Breast epithelium (tissue), 3 donors: ENCODE measurements around the gene MBP.

Source experiments
- POLR2A ChIP-seq: fragments of 450-650 bp; IDR thresholded peaks from one replicate; pipeline ENCODE4 v1.6.1; 2016; ENCODE audit warnings: antibody characterized with exemption, mild to moderate bottlenecking, moderate library complexity
- POLR2AphosphoS5 ChIP-seq, 3 donors: sonication (generic); formaldehyde crosslinking; IDR thresholded peaks; one replicate each; pipeline ENCODE4 v1.6.1; 2017; ENCODE audit warnings: antibody characterized with exemption in 3 of 3
- TF ChIP-seq, protein P1 (sequence below), 3 donors: fragments of 450-650 bp; IDR thresholded peaks; one replicate each; pipeline ENCODE4 v1.5.1; 2016 to 2017; ENCODE audit warnings: antibody characterized with exemption in 3 of 3, mild to moderate bottlenecking in 3 of 3, moderate library complexity in 3 of 3

DNA sequence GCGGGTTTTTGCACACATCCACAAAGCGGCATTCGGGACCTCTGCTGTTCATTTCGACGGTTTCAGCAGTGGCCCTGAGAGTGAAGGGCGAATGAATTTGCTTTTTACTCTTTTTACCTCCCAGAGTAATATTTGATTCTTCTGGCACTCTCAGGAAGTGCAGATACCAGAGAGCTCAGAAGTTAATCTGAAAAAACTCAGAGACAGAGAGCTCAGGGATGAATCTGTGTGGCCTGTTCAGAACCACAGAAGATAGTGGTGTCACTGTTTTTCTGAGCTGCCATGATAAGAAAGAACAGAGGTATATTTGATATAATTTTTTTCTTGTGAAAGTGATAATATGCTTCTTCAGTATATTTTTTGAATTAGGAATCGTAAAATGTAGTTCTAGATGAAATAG lies 129.3 kb downstream of the MBP start:
- TF ChIP-seq, protein P1, sequence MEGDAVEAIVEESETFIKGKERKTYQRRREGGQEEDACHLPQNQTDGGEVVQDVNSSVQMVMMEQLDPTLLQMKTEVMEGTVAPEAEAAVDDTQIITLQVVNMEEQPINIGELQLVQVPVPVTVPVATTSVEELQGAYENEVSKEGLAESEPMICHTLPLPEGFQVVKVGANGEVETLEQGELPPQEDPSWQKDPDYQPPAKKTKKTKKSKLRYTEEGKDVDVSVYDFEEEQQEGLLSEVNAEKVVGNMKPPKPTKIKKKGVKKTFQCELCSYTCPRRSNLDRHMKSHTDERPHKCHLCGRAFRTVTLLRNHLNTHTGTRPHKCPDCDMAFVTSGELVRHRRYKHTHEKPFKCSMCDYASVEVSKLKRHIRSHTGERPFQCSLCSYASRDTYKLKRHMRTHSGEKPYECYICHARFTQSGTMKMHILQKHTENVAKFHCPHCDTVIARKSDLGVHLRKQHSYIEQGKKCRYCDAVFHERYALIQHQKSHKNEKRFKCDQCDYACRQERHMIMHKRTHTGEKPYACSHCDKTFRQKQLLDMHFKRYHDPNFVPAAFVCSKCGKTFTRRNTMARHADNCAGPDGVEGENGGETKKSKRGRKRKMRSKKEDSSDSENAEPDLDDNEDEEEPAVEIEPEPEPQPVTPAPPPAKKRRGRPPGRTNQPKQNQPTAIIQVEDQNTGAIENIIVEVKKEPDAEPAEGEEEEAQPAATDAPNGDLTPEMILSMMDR (IDR thresholded peaks at IDR 0.05), result no peak
- TF ChIP-seq POLR2A (no peak), POLR2AphosphoS5 (IDR thresholded peaks at IDR 0.05) (no peak)
